ENCODE results near the gene ITGA2. TPM values are rescaled to one million over a fixed set of nuclear protein-coding genes. Genes with fewer than 3 reads are reported as not detected.

ITGA2 gene
- polyA plus RNA-seq, 1 donor from 2014 or later: 0.20 TPM

GRCh38 chr5:53011233-53011632, 22.1 kb downstream of the ITGA2 start:
- Histone ChIP-seq H3K4me3 (ENCODE audit: low read length) (no peak overlapping the region), H3K9ac (ENCODE audit: low read length) (no peak overlapping the region), H3K27ac (ENCODE audit: low read length) (no peak overlapping the region), H3K4me2 (ENCODE audit: low read length) (no peak overlapping the region), H3F3A (ENCODE audit: insufficient read depth, low read length, poor library complexity, severe bottlenecking) (no peaks in the 10 kb centered on the region), H3K36me3 (ENCODE audit: insufficient read depth, low read length) (no peaks in the 10 kb centered on the region), H2AFZ (ENCODE audit: low read depth, low read length) (no peak overlapping the region), H3K27me3 (ENCODE audit: insufficient read depth, low read depth, low read length) (no peaks in the 10 kb centered on the region), H4K20me1 (ENCODE audit: insufficient read depth) (no peaks in the 10 kb centered on the region), H3K9me2 (ENCODE audit: insufficient read depth, low read length) (no peaks in the 10 kb centered on the region), H3K9me3 (ENCODE audit: low read length) (no peaks in the 10 kb centered on the region), H3K79me2 (replicated peaks; ENCODE audit: insufficient read depth, low read length) (no peaks in the 10 kb centered on the region)
- TF ChIP-seq RAD21 (conservative IDR thresholded peaks at IDR 0.05) (no peak), POLR2AphosphoS5 (IDR thresholded peaks at IDR 0.05) (no peak), SMC3 (conservative IDR thresholded peaks at IDR 0.05; ENCODE audit: poor library complexity) (no peak)
- TF ChIP-seq, protein P1, sequence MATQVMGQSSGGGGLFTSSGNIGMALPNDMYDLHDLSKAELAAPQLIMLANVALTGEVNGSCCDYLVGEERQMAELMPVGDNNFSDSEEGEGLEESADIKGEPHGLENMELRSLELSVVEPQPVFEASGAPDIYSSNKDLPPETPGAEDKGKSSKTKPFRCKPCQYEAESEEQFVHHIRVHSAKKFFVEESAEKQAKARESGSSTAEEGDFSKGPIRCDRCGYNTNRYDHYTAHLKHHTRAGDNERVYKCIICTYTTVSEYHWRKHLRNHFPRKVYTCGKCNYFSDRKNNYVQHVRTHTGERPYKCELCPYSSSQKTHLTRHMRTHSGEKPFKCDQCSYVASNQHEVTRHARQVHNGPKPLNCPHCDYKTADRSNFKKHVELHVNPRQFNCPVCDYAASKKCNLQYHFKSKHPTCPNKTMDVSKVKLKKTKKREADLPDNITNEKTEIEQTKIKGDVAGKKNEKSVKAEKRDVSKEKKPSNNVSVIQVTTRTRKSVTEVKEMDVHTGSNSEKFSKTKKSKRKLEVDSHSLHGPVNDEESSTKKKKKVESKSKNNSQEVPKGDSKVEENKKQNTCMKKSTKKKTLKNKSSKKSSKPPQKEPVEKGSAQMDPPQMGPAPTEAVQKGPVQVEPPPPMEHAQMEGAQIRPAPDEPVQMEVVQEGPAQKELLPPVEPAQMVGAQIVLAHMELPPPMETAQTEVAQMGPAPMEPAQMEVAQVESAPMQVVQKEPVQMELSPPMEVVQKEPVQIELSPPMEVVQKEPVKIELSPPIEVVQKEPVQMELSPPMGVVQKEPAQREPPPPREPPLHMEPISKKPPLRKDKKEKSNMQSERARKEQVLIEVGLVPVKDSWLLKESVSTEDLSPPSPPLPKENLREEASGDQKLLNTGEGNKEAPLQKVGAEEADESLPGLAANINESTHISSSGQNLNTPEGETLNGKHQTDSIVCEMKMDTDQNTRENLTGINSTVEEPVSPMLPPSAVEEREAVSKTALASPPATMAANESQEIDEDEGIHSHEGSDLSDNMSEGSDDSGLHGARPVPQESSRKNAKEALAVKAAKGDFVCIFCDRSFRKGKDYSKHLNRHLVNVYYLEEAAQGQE (IDR thresholded peaks at IDR 0.05; ENCODE audit: borderline replicate concordance): no peak

- TF ChIP-seq, protein P1 (IDR thresholded peaks at IDR 0.05; ENCODE audit: borderline replicate concordance): no peak
- no peak for TF ChIP-seq RAD21 (conservative IDR thresholded peaks at IDR 0.05)
- TF ChIP-seq TAF1 (IDR thresholded peaks at IDR 0.05; ENCODE audit: low read depth): no peak
- TF ChIP-seq MXI1 (conservative IDR thresholded peaks at IDR 0.05; ENCODE audit: poor library complexity, severe bottlenecking): no peak
- no peak for TF ChIP-seq SMC3 (conservative IDR thresholded peaks at IDR 0.05; ENCODE audit: poor library complexity)
- Histone ChIP-seq H3K36me3 (ENCODE audit: insufficient read depth, low read length) (no peaks in the 10 kb centered on the region), H4K20me1 (ENCODE audit: insufficient read depth) (no peaks in the 10 kb centered on the region), H3K4me2 (ENCODE audit: low read length) (no peak overlapping the region), H3K4me3 (ENCODE audit: low read length) (no peak overlapping the region), H3K27me3 (ENCODE audit: insufficient read depth, low read depth, low read length) (no peaks in the 10 kb centered on the region), H3K9ac (ENCODE audit: low read length) (no peak overlapping the region), H3K9me3 (ENCODE audit: low read length) (no peaks in the 10 kb centered on the region), H3K9me2 (ENCODE audit: insufficient read depth, low read length) (no peaks in the 10 kb centered on the region), H3K27ac (ENCODE audit: low read length) (no peak overlapping the region), H3F3A (ENCODE audit: insufficient read depth, low read length, poor library complexity, severe bottlenecking) (no peaks in the 10 kb centered on the region), H3K79me2 (replicated peaks; ENCODE audit: insufficient read depth, low read length) (no peaks in the 10 kb centered on the region), H2AFZ (ENCODE audit: low read depth, low read length) (no peak overlapping the region)
Measured at GRCh38 chr5:53013857-53014256, 24.7 kb downstream of the ITGA2 start.

DNA sequence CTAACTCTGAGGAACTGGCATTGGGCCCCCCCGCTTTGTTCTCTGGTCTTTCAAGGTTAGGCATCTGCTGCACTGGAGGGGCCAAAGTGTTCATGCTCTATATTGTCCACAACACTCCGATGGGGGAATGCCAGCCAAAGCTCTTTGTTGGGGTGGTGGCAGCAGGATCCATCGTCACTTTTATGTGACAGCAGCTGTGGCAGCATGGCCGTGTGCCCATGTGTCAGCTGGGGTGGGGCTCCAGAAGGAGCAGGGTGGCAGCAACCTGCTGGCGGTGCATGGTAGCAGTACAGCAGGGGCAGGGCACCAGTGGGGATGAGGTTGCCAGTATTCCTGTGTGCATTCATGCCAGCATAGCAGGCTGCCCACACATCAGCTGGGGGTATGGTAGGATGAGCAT, 28.2 kb downstream of the ITGA2 start:
- no peak for TF ChIP-seq EZH2 (IDR thresholded peaks at IDR 0.05; ENCODE audit: borderline replicate concordance, insufficient read depth, low read length, poor library complexity, severe bottlenecking)
- TF ChIP-seq RAD21 (conservative IDR thresholded peaks at IDR 0.05): no peak
- no peak for TF ChIP-seq SMC3 (conservative IDR thresholded peaks at IDR 0.05; ENCODE audit: poor library complexity)
- TF ChIP-seq POLR2AphosphoS5 (IDR thresholded peaks at IDR 0.05): no peak
- TF ChIP-seq, protein P2, sequence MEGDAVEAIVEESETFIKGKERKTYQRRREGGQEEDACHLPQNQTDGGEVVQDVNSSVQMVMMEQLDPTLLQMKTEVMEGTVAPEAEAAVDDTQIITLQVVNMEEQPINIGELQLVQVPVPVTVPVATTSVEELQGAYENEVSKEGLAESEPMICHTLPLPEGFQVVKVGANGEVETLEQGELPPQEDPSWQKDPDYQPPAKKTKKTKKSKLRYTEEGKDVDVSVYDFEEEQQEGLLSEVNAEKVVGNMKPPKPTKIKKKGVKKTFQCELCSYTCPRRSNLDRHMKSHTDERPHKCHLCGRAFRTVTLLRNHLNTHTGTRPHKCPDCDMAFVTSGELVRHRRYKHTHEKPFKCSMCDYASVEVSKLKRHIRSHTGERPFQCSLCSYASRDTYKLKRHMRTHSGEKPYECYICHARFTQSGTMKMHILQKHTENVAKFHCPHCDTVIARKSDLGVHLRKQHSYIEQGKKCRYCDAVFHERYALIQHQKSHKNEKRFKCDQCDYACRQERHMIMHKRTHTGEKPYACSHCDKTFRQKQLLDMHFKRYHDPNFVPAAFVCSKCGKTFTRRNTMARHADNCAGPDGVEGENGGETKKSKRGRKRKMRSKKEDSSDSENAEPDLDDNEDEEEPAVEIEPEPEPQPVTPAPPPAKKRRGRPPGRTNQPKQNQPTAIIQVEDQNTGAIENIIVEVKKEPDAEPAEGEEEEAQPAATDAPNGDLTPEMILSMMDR (IDR thresholded peaks at IDR 0.05; ENCODE audit: poor library complexity, severe bottlenecking): no peak
- Histone ChIP-seq H3K4me2 (ENCODE audit: low read length) (no peak overlapping the region), H3K79me2 (replicated peaks; ENCODE audit: insufficient read depth, low read length) (no peaks in the 10 kb centered on the region), H4K20me1 (ENCODE audit: insufficient read depth) (no peaks in the 10 kb centered on the region), H3K27ac (ENCODE audit: low read length) (no peak overlapping the region), H3K9ac (ENCODE audit: low read length) (no peak overlapping the region), H3K27me3 (ENCODE audit: insufficient read depth, low read depth, low read length) (no peaks in the 10 kb centered on the region), H2AFZ (ENCODE audit: low read depth, low read length) (no peak overlapping the region), H3F3A (ENCODE audit: insufficient read depth, low read length, poor library complexity, severe bottlenecking) (no peaks in the 10 kb centered on the region), H3K4me3 (ENCODE audit: low read length) (no peak overlapping the region), H3K9me2 (ENCODE audit: insufficient read depth, low read length) (no peaks in the 10 kb centered on the region), H3K9me3 (ENCODE audit: low read length) (no peaks in the 10 kb centered on the region), H3K36me3 (ENCODE audit: insufficient read depth, low read length) (no peaks in the 10 kb centered on the region)
